UCSD-AML1 (cell line): ENCODE results near the gene CYP2W1.
"Not testable (repeated sequence)": the region's sequence is repeated elsewhere in the genome, so short reads cannot be mapped to it uniquely, and the experiment has no call there.

ENCODE experiments used
- DNase-seq: peaks from one replicate; lab custom pipeline; 2025; ENCODE audit not compliant: unreplicated experiment; lab: John Stamatoyannopoulos, UW

Gene CYP2W1

GRCh38 chr7:983004-983615 is at the start of gene CYP2W1:
Gene CYP2W1 (plus strand): TSS chr7:983181. CDS start chr7:983212, 31 bp downstream.
- no peak for DNase-seq

- no peak for DNase-seq
Observed at GRCh38 chr7:934469-935163, 48.4 kb upstream of the CYP2W1 start.

GRCh38 chr7:935164-935873 is 47.7 kb upstream of the CYP2W1 start:
- no peak for DNase-seq

GRCh38 chr7:935874-936385 is 47.1 kb upstream of the CYP2W1 start:
- no peak for DNase-seq

GRCh38 chr7:936386-937054 is 46.5 kb upstream of the CYP2W1 start:
- no peak for DNase-seq

GRCh38 chr7:937856-938484 is 45.0 kb upstream of the CYP2W1 start:
- DNase-seq = no peak

GRCh38 chr7:938546-939185 is 44.3 kb upstream of the CYP2W1 start:
- no peak for DNase-seq

GRCh38 chr7:939843-940242 is 43.1 kb upstream of the CYP2W1 start:
- DNase-seq = no peak

GRCh38 chr7:940599-941408 is 42.2 kb upstream of the CYP2W1 start:
- no peak for DNase-seq

GRCh38 chr7:943793-944192 is 39.2 kb upstream of the CYP2W1 start:
- DNase-seq = not testable (repeated sequence)

- no peak for DNase-seq
Observed at GRCh38 chr7:944744-945143, 38.2 kb upstream of the CYP2W1 start.

GRCh38 chr7:945147-945555 is 37.8 kb upstream of the CYP2W1 start:
- DNase-seq = no peak

- no peak for DNase-seq
Observed at GRCh38 chr7:945556-946255, 37.3 kb upstream of the CYP2W1 start.

- DNase-seq = no peak
Observed at GRCh38 chr7:946256-946996, 36.6 kb upstream of the CYP2W1 start.

- no peak for DNase-seq
Observed at GRCh38 chr7:947391-948210, 35.4 kb upstream of the CYP2W1 start.

GRCh38 chr7:949021-949934 is 33.7 kb upstream of the CYP2W1 start:
- DNase-seq = no peak
